ENCODE results near the gene CD8B.
"Not testable (repeated sequence)": the region's sequence is repeated elsewhere in the genome, so short reads cannot be mapped to it uniquely, and the experiment has no call there.

The CD8B gene
- 186 to 362 (median 347) reads per million in 4 experiments for total RNA-seq

DNA sequence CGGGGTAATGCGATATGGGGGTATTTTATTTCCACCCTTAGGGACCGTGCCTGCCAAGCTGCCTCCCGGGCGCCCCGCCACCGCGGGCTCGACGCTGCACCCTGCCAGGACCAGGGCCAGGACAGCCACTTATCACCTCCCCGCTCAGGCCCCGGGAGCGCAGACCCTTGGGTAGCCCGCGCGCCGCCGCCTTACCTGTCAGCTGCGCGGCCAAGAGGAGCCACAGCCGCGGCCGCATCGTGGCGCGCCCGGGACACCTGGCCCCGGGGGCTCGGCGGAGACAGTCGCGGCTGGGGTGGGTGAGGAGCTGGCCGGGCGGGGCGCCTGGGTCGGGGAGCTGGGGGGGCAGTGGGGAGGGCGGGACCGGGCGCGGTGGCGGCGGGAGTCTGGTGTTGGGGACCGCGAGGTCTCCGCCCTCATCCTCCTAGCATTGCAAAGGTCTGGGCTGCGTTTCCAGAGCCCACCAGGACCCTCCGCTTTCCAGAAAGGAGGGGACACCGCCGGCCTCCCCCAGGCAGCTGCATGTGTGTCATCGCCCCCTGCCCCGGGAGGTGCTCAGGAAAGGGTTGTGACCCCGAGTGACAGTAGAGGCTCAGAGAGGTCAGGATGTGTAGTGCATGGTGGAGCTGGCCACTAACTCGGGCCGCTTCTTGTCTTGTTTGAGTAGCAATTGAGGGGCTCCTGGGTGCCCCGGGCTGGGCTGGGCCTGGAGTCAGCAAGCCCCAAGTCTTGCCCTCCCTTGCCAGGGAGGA is at the start of gene CD8B:
CD8B (minus strand) TSS at position 259 of the 752 bp plus-strand sequence; CDS start at position 238, 21 bp downstream.
- DNase-seq, result not testable (repeated sequence)

DNA sequence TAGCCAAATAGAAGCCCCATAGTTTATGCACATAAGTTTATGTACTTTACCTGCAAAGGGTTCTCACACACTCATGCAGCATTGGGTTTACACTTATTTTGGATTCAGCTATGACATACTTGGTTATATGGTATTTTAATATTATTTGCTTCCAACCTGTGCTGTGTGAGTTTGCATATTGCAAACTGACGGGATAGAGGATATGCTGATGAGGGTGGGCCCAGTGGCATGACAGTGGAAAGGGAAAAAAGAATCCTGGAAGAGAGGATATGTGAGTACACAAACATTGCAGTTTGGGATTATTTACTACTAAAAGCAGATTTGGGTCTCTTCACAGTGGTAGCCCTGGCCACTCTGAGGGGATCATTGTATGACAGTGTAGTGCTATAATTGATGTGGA is 44.2 kb upstream of the CD8B start:
- not testable (repeated sequence) for DNase-seq

DNA sequence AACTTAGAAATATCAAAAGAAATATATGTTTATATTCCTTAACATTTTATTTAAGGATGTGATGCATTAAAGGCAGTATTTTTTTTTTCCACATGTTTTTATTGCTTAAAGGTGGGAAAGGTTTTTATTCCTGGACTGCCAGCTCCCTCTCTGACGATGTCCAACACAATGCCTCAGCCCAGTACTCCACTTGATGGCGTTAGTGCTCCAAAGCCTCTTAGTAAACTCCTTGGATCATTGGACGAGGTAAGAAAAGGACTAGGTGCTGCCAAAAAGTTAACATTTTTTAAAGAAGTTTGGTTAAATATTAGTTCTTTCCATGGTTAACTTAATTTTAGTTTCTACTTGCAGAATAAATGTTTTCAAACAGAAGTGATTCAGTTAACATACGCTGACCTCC is 39.0 kb upstream of the CD8B start:
- not testable (repeated sequence) for DNase-seq

DNA sequence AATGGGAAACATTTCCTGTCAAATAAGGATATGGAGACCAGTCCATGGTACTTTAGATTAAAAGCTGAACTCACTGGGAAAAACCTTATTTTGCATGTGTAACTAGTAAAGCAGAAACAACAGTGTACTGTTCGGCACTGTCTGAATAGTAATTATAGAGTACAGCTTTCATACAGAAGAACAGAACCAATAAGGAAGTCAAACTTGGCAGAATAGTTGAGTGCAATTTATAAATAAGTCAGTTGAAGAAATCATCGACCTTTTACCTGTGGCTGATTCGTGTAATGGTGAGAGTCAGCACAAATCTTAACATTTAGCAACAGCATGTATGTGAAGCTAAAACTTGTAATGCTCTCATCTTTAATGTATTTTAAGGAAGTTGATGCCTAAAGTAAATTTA is 24.3 kb upstream of the CD8B start:
- not testable (repeated sequence) for DNase-seq

DNA sequence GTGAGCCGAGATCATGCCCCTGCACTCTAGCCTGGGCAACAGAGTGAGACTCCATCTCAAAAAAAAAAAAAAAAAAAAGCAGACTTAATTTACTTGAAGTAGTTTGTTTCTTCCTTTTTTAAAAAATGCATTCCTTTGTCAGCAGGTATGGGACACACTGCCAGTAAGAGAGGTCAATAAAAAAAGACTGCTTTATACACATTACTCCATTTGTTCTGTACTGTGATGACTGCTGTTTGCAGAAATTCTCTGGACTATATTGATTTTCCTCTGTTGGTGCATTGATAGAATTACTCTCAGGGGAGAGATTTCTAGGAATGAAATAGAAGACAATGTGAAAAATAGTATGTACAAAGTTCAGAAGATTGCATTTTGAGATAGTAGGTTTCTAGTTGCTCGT is 21.2 kb upstream of the CD8B start:
- DNase-seq, result not testable (repeated sequence)

DNA sequence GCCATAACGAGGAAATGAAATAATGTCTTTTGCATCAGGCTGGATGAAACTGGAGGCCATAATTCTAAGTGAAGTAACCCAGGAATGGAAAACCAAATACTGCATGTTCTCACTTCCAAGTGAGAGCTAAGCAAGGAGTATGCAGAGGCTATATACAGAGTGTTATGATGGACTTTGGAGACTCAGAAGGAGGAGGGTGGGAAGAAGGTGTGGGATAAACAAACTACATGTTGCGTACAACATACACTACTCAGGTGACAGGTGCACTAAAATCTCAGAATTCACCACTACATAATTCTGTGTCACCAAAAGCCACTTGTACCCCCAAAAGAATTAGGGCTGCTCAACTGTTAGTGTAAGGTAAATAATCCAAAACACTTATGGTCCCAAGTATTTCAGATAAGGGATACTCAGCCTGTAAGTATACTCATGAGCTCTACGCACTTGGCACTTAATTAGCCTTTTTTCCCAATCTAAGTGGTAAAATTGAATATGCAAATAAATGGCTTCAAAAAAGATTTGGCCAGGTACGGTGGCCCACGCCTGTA is 20.5 kb upstream of the CD8B start:
- DNase-seq, result not testable (repeated sequence)

DNA sequence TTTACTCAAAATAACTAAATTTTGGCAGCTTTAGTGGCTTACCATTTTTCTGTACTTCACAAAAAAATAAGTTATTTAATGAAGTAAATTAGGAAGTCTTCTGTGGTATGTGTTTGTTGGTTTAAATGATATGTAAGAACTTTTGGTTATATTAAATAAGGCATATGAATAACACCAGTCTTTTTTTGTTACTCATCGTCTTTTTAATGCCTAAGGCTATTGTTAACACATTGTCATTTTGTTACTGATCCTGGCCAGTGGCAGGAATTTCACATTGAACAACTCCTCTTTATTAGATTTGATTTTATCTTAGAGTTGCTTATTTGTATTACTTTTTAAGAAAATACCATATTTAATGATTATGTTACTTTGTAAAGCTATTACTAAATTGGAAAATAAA is 17.3 kb upstream of the CD8B start:
- not testable (repeated sequence) for DNase-seq

DNA sequence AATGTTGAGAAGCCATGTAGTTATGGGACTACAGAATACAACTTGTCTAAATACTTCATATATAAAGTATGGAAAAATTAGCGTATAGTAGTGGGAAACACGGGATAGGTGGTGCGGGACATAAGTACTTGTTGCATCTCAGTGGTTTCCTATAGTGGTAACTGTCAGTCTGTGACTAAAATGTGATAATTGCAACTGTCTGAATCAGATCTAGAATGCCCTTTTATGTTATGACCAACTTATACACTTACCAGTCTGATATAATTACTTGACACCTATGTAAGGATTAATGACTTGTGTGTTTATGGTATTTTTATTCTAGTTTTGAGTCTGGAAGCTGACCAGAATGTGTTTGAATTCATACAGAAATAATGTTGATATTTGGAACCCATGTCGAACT is 9.3 kb upstream of the CD8B start:
- not testable (repeated sequence) for DNase-seq

DNA sequence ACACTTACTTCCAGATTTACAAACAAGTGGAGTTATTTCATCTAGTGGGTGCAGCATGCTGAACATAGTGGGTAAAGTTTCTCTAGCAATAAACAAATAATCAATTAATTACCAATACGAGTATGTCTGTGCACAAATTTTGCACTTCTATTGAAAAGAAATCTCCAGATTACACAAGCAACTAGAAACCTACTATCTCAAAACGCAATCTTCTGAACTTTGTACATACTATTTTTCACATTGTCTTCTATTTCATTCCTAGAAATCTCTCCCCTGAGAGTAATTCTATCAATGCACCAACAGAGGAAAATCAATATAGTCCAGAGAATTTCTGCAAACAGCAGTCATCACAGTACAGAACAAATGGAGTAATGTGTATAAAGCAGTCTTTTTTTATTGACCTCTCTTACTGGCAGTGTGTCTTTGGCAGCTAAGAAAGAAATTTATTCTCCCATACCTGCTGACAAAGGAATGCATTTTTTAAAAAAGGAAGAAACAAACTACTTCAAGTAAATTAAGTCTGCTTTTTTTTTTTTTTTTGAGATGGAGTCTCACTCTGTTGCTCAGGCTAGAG is 7.3 kb upstream of the CD8B start:
- not testable (repeated sequence) for DNase-seq

DNA sequence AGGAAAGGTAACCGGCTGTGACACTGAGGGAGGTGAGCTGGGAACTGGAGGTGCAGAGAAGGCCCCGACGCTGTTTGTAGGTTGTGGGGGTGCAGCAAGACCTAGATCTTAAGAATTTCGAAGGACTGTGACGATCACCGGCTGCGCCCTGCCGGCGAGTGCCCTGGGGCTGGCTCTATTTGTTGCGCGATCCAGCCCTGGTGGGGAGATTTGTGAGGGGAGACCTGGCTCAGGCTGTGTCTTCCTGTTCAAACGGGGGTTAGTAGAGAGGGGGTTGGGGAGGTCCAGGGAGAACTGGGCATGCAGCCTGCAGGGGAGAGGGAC is 656 bp upstream of the CD8B start:
- DNase-seq, result not testable (repeated sequence)

DNA sequence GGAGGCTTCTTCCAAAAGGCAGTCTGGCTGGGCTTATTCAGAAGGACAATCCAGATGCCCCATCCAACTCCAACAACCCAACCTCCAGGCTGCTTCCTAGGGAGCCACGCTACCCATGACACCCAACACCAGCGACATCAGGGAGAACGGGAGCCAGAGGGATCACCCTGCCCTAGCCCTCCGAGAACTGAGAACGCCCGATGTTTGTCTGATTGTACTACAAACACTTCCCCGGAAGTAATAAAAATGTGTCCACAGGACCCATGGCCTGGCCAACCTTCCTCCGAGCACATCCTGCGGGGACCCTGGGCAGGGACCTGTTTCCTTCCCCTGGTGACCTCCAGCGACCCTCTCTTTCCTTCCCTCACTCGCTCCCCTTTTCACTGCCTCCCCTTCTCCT is 511 bp downstream of the CD8B start:
- DNase-seq, result not testable (repeated sequence)

DNA sequence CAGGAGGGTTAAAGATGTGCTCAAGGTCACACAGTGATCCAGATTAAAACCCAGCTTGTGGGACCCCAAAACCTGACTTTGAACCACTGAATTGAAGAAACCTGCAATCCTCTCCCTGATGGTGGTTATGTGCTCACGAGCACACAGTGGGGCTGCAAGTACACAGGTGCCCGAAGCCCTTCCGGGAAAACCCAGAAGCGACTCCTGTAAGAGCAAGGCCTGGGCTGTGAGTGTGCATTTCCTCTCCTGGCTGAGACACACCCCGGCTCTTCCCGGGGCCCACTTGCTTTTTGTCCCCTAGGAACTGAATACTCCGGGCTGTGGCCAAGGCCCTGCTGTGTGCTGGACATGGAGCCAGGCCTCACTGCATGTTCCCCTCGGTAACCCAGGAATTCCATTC is 1.1 kb downstream of the CD8B start:
- not testable (repeated sequence) for DNase-seq

DNA sequence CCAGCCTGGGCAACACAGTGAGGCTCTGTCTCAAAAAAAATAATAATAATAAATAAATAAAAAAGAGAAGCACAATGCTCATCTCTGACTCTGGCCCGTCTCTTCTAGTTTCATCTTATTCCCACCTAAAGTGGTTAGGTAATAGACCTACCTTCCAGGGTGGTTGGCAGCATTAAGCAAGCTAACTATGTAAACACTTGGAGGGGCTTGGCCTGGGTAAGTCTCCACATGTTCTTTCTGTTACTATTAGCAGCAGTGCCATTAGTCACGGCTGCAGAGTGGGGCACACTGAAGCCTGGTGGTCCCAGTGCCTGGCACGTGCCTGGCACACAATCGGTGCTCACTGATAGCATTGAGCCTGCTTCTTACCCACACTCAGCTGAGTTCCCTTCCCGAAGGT is 4.0 kb downstream of the CD8B start:
- DNase-seq, result not testable (repeated sequence)

DNA sequence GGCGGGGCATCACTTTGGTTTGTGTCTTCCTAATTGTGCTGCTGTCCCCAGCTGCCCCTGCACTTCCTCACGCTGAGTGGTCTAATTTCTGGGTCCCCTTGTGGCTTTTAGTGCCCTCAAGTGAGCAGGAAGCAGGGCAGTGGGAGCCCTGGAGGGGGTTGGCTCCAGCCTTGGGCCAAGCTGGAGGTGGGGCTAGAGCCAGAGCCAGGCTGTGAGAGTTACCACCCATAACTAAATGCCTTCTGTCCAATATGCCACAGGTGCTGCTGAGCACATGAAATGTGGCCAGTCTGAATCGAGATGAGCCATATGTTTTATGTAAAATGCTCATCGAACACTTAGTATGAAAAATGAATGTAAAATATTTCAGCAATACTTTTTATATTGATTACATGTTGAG is 5.2 kb downstream of the CD8B start:
- DNase-seq, result not testable (repeated sequence)

DNA sequence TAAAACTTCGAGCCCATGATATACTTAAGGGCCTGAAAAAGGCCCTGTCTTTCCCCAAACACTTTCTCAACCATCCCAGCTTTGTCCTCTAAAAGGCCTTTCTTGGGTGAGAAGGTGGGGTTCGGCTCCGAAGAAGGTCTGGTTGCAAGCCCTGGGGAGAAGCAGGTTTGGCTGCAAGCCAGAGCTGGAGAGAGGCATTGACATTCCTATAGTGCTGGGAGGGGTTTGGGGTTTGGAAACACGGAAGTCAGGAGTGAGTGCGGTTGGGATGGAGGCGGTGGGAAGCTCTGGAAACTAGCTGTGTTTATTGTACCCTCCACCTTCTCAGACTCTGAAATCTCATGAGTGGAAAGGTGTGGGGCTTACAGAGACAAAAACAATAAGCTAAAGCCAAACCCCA is 5.7 kb downstream of the CD8B start:
- not testable (repeated sequence) for DNase-seq

DNA sequence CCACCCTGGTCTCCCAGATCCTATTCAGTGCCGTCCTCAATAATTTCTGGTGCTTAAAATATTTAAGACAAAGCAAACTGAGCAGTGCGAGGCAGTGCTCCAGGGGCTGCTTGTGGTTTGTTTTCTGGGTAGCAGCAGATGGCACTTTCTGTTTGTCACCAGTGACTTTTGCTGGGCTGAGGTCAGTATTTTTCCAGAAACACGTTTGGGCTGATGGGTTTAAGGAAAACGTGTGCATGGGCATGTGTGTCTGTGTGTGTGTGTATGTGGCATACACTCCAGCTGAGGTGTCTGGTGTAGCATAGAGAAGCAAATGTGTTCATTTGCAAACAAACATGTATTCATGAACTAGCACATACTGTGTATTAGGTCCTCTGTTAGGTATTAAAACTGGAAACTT is 10.1 kb downstream of the CD8B start:
- DNase-seq, result not testable (repeated sequence)

DNA sequence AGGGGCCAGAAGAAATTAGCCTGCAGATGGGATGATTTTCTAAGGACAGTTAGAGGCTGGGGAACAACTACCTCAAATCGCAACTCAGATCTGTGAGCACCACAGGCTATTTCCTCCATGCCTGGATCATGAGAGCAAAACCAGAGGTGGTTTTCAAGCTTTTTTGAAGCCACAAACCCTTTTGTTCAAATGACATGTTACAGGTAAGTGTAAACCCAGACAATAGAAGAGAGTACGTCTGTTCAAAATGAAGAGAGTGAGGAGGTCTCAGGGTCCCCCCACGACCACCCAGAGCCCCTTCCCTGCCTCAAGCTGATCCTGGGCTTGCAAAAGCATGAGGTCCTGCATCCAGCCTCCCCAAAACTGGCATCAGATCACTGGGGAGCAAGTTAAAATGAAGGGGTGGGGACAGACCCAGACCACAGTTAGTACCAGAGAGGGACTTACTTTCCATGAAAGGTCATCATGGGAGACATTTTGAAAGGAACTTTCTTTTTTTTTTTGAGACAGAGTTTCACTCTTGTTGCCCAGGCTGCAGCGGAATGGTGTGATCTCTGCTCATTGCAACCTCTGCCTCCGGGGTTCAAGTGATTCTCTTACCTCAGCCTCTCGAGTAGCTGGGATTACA is 19.0 kb downstream of the CD8B start:
- DNase-seq, result not testable (repeated sequence)

DNA sequence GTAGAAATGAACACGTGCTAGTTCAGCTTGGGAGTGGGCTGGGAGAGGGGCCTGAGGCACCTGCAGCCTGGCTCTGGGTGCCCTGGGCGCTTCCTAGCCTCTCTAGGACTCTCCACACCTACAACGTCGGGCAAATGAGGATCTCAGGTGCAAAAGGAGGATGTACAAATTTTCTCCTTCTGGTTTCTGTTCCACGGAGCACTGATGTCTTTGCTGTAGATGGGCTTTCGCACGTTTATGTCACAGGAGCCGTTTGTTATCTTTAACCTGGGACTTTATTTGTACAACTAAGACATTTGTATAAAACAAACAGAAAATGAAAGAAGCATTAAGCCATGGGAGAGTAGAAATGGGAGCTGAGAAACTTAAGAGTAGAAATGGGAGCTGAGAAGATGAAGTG is 20.4 kb downstream of the CD8B start:
- DNase-seq, result not testable (repeated sequence)

DNA sequence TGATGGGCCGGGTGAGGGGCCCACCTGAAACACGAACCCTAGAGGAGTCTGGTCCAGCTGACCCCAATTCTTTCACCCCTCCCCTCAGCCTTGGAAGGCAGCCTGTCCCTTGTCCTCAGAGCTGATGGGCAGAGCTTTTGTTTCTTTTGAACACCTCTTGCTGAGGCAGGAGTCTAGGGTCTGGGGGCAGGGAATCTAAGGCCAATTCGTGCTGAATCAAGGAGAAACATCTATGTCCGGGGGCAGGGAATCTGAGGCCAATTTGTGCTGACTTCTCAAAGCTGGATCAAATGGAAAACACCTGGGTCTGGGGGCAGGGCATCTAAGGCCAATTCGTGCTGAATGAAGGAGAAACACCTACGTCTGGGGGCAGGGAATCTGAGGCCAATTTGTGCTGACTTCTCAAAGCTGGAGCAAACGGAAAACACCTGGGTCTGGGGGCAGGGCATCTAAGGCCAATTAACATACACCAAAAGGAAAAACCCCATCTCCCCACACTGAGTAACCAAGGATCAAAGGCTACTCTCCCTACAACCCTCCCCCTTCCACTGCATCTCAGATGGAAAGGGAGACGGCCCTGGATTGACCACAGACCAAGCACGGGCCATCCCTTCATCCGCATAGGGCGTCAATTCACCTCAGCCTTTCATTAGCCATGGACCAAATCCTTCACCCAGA is 21.7 kb downstream of the CD8B start:
- DNase-seq, result not testable (repeated sequence)

DNA sequence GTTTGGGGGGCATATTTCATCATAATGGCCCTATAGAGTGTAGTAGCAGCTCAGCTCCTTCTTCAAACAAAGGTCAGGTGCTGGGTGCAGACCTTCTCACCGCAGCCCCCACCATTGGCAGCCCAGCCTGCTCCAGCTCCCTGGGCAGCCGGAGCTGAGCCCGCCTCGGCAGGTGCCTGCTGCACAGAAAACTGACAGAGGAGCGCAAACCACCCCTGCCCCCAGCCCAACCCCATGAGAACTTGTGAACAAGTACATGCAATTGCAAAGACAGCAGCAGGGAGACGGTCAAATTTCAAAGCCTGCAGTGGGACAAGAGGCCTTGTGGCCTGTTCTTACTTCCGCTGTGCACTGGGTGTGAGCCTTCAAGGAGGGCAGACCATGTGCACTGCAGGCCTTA is 22.2 kb downstream of the CD8B start:
- DNase-seq, result not testable (repeated sequence)

DNA sequence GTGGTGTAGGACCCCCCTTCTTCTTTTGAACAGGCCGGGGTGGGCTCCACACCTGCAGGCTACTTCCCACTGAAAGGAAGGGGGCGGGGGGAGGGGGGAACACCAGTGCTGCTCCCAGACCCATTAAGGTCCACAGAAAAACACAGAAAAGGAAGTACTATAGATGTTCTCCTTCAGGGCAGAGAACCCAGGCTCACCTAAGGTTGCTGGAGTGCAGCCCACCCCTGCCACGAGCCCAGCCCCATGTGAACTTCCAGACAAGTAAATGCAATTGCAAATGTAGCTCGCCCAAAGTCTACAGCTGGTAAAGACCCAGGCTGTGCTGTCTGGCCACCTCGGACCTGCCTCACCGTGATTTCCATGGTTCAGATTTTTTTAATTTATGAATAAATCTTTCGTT is 24.0 kb downstream of the CD8B start:
- not testable (repeated sequence) for DNase-seq

DNA sequence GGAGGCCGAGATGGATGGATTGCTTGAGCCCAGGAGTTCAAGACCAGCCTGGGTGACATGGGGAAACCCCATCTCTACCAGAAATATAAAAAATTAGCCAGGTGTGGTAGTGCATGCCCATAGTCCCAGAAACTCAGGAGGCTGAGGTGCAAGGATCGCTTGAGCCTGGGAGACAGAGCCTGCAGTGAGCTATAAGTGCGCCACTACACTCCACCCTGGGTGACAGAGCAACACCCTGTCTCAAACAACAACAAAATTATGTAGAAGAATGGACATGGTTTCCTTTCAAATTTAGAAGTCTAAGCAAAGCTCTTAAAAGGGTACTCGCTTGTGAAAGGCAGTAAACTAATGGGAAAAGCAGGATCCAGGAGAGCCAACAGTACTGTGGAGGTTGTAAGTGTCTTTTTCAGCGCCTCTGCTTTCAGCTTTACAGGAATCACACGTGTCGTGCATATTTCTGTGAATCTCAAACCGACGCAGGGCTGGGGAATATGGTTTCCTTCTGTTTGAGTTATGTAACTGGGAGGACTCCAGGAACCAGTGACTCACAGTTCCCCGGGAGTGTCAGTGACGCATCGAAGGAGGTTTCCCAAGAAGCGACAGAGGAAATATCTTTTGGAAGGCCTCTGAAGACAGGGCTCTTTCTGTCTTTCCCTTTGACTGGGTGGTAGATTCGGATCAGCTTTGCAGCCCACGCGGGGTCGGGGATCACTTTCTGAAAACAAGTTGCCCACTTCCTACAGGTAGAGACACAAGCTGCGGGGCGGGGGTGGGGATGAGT is 24.6 kb downstream of the CD8B start:
- DNase-seq, result peak; percentile 57

Measured in effector CD8-positive, alpha-beta T cell (primary cell).